Calu3 (cell line): ENCODE measurements around the gene KLK5. TPM values are rescaled to one million over a fixed set of nuclear protein-coding genes. Genes with fewer than 3 reads are reported as not detected.
A peak's percentile ranks its signal among the peaks of the same experiment; 100 is the strongest.

ENCODE experiments used
- BruUV-seq: library from RNA; stranded (reverse); fragments of 400-500 nt; replicated peaks from 2 replicates; lab custom pipeline; 2021; lab: Mats Ljungman, UMichigan
- CTCF ChIA-PET: fragments of 300-600 bp; sonication (Branson Sonifier 250); formaldehyde crosslinking; loops from one replicate; lab custom pipeline; 2022; ENCODE audit warnings: antibody characterized with exemption; lab: Charles Lee
- DNase-seq: peaks from one replicate; pipeline ENCODE4 v3.0.0; 2022
- H3K27ac Mint-ChIP-seq: one replicate; pipeline ENCODE4 v1.8.0; 2022; ENCODE audit warnings: mixed read lengths; ENCODE audit not compliant: unreplicated experiment
- H3K27me3 Mint-ChIP-seq: one replicate; pipeline ENCODE4 v1.8.0; 2022; ENCODE audit warnings: mixed read lengths; ENCODE audit not compliant: unreplicated experiment
- H3K36me3 Mint-ChIP-seq: one replicate; pipeline ENCODE4 v1.8.0; 2022; ENCODE audit warnings: mild to moderate bottlenecking, moderate library complexity, mixed read lengths; ENCODE audit not compliant: insufficient read depth, unreplicated experiment
- H3K4me1 Mint-ChIP-seq: one replicate; pipeline ENCODE4 v1.8.0; 2022; ENCODE audit warnings: mild to moderate bottlenecking, low read depth, mixed read lengths; ENCODE audit not compliant: unreplicated experiment
- H3K4me3 Mint-ChIP-seq: one replicate; pipeline ENCODE4 v1.8.0; 2022; ENCODE audit warnings: mild to moderate bottlenecking, low read depth, moderate library complexity, mixed read lengths; ENCODE audit not compliant: unreplicated experiment
- H3K9me3 Mint-ChIP-seq: one replicate; pipeline ENCODE4 v1.8.0; 2022; ENCODE audit warnings: low read depth, mixed read lengths; ENCODE audit not compliant: unreplicated experiment
- CTCF ChIP-seq: fragments of 200-600 bp; IDR thresholded peaks from one replicate; pipeline ENCODE4 v1.8.0; 2022; ENCODE audit warnings: antibody characterized with exemption; ENCODE audit not compliant: unreplicated experiment
- intact Hi-C: fragments of 100-400 bp; cut with micrococcal nuclease; formaldehyde crosslinking; loops from one replicate; pipeline ENCODE4 v1.10.0; 2022; ENCODE audit not compliant: unreplicated experiment
- total RNA-seq: library from RNA; stranded (reverse); gene quantifications from 2 replicates; pipeline ENCODE4 v1.2.3, GENCODE V29; 2022

KLK5 gene
- total RNA-seq, 1 experiment from 2014 or later = 0.38 TPM

GRCh38 chr19:50939596-50939995 is 13.2 kb downstream of the KLK5 start:
- Mint-ChIP-seq H3K4me1 (no peaks in the 10 kb centered on the region), H3K4me3 (no peak overlapping the region), H3K9me3 (no peaks in the 10 kb centered on the region), H3K27me3 (peaks cover 10% of the 10 kb centered on the region), H3K27ac (no peak overlapping the region), H3K36me3 (no peaks in the 10 kb centered on the region)
- TF ChIP-seq CTCF = no peak
- intact Hi-C loops = no loop called here
- DNase-seq = no peak
- CTCF ChIA-PET = interaction anchor here (0.7 kb wide), 1 partner anchor 80 kb away, joined by 3 read pairs; the partner anchor contains the start of gene KLK10
- no TSS peak for BruUV-seq

- Mint-ChIP-seq H3K4me3 (no peak overlapping the region), H3K36me3 (peaks cover 14% of the 10 kb centered on the region), H3K9me3 (no peaks in the 10 kb centered on the region), H3K27me3 (no peaks in the 10 kb centered on the region), H3K4me1 (peaks cover 43% of the 10 kb centered on the region), H3K27ac (peak overlapping the region; percentile 59)
- intact Hi-C loops = loop anchor here (2.0 kb wide), 1 partner anchor 35 kb away; the partner anchor contains the start of gene KLK6
- TF ChIP-seq CTCF = no peak
- no TSS peak for BruUV-seq
- no peak for DNase-seq
- CTCF ChIA-PET = interaction anchor here (0.5 to 1.2 kb wide), 4 partner anchors 35 to 88 kb away, joined by 3 to 7 read pairs (median 6); partner anchors contain the start of gene KLK6
Observed at GRCh38 chr19:50933640-50934039, 19.2 kb downstream of the KLK5 start.

GRCh38 chr19:50932690-50933083 is 20.2 kb downstream of the KLK5 start:
- CTCF ChIA-PET = interaction anchor here (1.2 kb wide), 1 partner anchor 37 kb away, joined by 6 read pairs; the partner anchor contains the start of gene KLK6
- TF ChIP-seq CTCF = no peak
- no TSS peak for BruUV-seq
- Mint-ChIP-seq H3K4me3 (no peak overlapping the region), H3K27ac (peak overlapping the region; percentile 59), H3K4me1 (peaks cover 43% of the 10 kb centered on the region), H3K36me3 (peaks cover 14% of the 10 kb centered on the region), H3K9me3 (no peaks in the 10 kb centered on the region), H3K27me3 (no peaks in the 10 kb centered on the region)
- intact Hi-C loops = loop anchor here (2.0 kb wide), 1 partner anchor 36 kb away; the partner anchor contains the start of gene KLK6
- DNase-seq = no peak

DNA sequence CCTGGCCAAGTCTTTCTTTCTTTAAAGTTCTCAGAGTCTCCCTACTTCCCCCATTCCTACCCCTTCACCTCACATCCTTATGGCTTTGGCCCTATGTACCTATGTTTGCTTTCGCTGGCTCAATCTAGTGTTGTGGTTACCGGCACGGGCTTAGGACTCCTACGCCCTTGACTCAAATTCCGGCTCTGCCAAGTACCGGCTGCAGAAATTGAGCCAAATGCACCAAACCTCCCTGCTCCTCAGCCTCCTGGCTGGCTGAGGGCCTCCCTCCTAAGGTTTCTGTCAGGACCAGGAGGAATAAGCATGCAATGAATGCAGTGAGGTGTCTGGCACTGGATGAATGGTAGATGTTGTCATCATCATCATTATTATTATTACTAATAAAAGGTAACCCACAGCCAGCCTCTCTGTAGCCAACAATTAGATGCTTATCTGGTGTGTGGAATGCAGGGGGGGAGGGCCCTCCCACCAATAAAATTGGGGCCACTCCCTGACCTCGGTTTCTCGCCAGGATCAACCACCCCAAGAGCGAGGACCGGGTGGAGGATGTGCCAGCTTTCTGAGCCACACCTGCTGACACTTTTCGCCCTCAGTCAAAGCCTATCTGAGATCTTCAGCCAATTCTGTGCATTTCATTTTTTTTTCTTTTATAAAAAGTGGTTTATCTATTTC is 20.7 kb downstream of the KLK5 start:
- CTCF ChIA-PET = interaction anchor here (0.7 to 1.2 kb wide), 2 partner anchors 37 to 69 kb away, joined by 3 to 6 read pairs; partner anchors contain the start of gene KLK6
- Mint-ChIP-seq H3K36me3 (peaks cover 14% of the 10 kb centered on the region), H3K4me3 (peak overlapping the region; percentile 5), H3K9me3 (no peaks in the 10 kb centered on the region), H3K4me1 (peaks cover 43% of the 10 kb centered on the region), H3K27me3 (no peaks in the 10 kb centered on the region), H3K27ac (peak overlapping the region; percentile 59)
- TF ChIP-seq CTCF = no peak
- peak; percentile 84 for DNase-seq
- intact Hi-C loops = loop anchor here (2.0 kb wide), 1 partner anchor 37 kb away; the partner anchor contains the start of gene KLK6
- no TSS peak for BruUV-seq
